Stimulated activated naive CD4-positive, alpha-beta T cell (primary cell): ENCODE data around the gene ADAMTSL5.
"Not testable (repeated sequence)": the region's sequence is repeated elsewhere in the genome, so short reads cannot be mapped to it uniquely, and the experiment has no call there.

ENCODE experiments used
- DNase-seq, 6 experiments: peaks; one replicate each; lab custom pipeline; 2025; lab: John Stamatoyannopoulos, UW

The ADAMTSL5 gene

DNA sequence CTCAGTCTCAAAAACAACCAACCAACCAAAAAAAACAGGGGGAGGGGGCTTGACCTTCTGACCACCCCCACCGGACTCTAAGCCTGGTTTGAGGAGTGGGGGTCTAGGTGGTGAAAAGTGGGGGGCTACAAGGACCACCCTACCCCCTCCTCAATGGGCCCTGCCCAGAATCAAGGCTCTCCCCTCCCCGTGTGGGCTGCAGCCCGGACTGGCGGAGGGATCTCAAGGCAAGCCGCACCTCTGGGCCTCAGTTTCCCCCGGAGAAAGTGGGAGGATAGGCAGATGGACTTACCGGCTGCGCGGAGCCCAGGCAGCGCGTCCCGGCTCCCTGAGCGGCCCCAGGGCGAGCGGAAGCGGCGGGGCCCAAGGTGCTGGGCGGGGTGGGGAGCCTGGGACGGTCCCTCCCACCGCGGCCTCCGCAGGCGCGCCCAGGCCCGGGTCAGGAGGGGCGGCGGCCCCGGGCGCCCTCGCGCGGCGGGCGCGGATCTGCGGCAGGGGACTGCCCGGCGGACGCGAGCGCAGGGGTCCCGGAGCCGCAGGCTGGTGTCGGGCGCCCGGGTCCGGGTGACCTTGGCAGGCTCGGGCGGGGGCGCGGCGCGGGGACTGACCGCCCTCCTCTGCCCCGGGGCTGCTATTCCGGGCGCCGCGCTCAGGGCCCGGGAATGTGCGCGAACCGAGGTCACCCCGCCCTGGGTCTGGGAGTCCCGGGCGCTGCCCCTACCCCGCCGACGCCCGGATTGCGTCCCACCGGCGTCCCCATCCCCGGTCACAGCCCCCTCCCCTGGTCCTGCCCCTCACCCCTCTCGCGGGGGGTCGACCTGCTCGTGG, at the start of gene ADAMTSL5:
ADAMTSL5 (minus strand) TSS at position 349 of the 828 bp plus-strand sequence. CDS start 2,076 bp downstream, outside the sequence.
- DNase-seq, result peak; percentile 14 to 53 (median 30)

GRCh38 chr19:1561236-1561842, 48.5 kb upstream of the ADAMTSL5 start:
- no peak for DNase-seq

DNA sequence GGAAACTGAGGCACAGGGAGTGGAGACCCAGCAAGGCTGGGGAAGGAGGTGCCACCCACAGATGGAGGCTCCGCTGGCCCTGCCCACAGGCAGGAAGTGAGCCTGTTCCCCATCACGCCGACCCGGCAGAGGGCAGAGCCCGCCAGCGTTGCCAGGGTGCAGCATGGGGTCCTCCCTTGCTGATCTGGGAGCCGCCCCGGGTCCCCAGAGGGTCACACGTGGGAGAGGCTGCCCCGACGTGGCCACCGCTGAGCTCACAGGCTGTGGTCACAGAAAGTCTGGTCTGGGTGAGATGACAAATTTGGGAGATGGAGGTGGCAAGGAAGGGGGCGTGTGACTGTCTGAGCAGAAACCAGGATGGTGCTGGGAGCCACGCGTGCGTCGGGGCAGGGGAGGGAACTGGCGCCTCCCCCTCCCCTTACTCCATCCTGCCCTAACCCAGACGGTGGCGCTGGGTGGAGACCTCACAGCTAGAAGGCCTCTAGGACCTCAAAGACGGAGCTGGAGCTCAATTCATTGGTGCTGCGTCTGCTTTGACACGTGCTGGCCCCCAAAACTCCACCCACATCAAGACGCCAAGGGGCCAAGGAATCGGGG, 47.6 kb upstream of the ADAMTSL5 start:
- no peak for DNase-seq

- no peak for DNase-seq
These were observed 45.7 kb upstream of the ADAMTSL5 start for GRCh38 chr19:1558552-1558951.

GRCh38 chr19:1556390-1557070, 43.7 kb upstream of the ADAMTSL5 start:
- DNase-seq, result no peak

DNA sequence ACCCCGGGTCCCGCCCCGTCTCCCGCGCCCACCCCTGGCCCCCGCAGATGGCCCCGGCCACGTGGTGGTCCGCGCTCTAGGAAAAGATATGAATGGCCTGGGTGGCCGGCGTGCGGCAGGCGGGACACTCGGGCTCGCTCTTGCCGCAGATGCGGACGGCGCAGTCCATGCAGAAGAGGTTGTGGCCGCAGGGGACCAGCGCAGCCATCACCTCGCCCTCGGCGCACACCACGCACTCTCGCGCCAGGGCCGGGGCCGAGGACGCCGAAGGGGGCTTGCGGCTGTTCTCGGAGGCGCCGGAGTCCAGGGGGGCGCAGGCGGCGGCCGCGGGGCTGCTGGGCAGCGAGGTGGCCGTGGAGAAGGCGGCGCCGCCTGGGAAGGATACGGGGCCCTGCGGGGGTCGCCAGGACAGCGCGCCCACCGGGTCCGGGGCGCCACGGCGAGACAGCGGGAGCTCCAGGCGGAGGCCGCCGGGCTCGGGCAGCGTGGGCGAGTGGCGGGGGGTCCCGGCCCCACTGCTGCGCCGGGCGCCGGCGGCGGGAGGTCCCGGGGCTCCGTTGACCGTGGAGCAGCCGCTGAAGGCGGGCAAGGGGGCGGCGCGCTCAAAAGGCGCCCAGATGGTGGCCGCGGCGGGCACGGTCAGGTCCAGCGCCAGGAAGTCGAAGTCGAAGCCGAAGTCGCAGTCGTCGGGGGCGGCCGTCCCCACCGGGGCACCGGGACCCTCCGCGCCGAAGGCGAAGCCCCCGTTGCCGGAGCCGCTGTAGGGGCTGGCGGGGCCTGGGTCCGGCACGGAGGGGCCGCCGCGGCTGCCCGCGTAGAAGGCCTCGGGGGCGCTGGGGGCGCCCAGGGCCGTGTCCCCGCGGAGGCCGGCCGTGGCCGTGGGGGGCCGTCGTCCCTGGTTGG, 42.9 kb upstream of the ADAMTSL5 start:
- no peak for DNase-seq

- DNase-seq, result no peak
These were observed 42.1 kb upstream of the ADAMTSL5 start for GRCh38 chr19:1554968-1555367.

- no peak for DNase-seq
These were observed 40.6 kb upstream of the ADAMTSL5 start for GRCh38 chr19:1553415-1553814.

GRCh38 chr19:1551068-1552040, 38.5 kb upstream of the ADAMTSL5 start:
- DNase-seq, result no peak

GRCh38 chr19:1549332-1549945, 36.6 kb upstream of the ADAMTSL5 start:
- no peak for DNase-seq

GRCh38 chr19:1540365-1540925, 27.6 kb upstream of the ADAMTSL5 start:
- no peak for DNase-seq

DNA sequence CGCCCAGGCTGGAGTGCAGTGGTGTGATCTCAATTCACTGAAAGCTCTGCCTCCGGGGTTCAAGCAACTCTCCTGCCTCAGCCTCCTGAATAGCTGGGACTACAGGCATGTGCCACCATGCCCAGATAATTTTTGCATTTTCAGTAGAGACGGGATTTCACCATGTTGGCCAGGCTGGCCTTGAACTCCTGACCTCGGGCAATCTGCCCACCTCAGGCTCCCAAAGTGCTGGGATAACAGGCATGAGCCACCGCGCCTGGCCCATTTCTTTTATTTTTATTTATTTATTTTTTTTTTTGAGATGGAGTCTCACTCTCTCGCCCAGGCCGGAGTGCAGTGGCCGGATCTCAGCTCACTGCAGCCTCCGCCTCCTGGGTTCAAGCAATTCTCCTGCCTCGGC, 26.9 kb upstream of the ADAMTSL5 start:
- not testable (repeated sequence) for DNase-seq

GRCh38 chr19:1538978-1539377, 26.2 kb upstream of the ADAMTSL5 start:
- DNase-seq, result no peak

DNA sequence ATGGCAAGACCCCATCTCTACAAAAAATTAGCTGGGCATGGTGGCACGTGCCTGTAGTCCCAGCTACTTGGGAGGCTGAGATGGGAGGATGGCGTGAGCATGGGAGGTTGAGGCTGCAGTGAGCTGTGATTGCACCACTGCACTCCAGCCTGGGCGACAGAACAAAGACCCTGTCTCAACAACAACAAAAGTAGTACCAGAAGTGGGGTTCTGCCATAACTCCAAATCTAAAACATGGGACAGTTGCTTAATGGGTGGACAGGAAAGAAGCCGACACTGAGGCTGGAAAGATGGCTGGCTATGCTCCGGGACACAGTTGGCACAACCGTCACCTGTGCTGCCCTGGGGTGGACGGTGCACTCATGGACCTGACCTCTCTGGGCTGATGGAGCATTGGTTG, 22.9 kb upstream of the ADAMTSL5 start:
- not testable (repeated sequence) for DNase-seq

- no peak for DNase-seq
These were observed 22.2 kb upstream of the ADAMTSL5 start for GRCh38 chr19:1534972-1535371.

GRCh38 chr19:1533510-1534150, 20.8 kb upstream of the ADAMTSL5 start:
- DNase-seq, result no peak

GRCh38 chr19:1532003-1532402, 19.2 kb upstream of the ADAMTSL5 start:
- no peak for DNase-seq

DNA sequence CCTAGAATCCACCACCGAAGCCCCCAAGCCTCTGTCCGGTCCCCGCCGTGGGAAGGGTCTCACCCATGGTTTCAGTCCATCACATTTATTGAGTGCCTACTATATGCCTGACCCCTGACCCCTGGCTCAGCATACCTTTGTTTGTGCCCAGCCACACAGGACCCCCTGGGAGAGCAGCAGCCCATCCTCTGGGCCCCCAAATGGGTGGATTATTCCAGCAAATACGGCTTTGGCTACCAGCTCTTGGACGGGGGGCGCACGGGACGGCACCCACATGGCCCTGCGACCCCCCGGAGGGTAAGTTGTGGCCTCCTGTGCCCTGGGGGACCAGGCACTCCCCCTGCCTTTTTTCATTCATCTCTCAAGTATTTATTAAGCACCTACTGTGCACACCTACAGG, 18.8 kb upstream of the ADAMTSL5 start:
- DNase-seq, result no peak

GRCh38 chr19:1530856-1531255, 18.0 kb upstream of the ADAMTSL5 start:
- not testable (repeated sequence) for DNase-seq
